Tongue (tissue), 2 donors: ENCODE measurements around the gene APOBEC3C. TPM values are rescaled to one million over a fixed set of nuclear protein-coding genes. Genes with fewer than 3 reads are reported as not detected.
"Not testable (repeated sequence)": the region's sequence is repeated elsewhere in the genome, so short reads cannot be mapped to it uniquely, and the experiment has no call there.

Source experiments
- DNase-seq: peaks from one replicate; pipeline ENCODE4 v3.0.0-alpha.2; 2015
- total RNA-seq: library from RNA; depleted of rRNA; stranded (reverse); fragments of >200 nt; gene quantifications from one replicate; pipeline ENCODE4 v1.2.3, GENCODE V29; 2014

The APOBEC3C gene
- total RNA-seq = 5.8 TPM

GRCh38 chr22:39013942-39014722, at the start of gene APOBEC3C:
TSS of gene APOBEC3C (plus strand) at chr22:39014257. CDS start at chr22:39014363, 106 bp downstream.
- DNase-seq = peak; percentile 77

- no peak for DNase-seq
Observed at GRCh38 chr22:38964306-38964705, 49.8 kb upstream of the APOBEC3C start.

- no peak for DNase-seq
Observed at GRCh38 chr22:38964989-38965388, 49.1 kb upstream of the APOBEC3C start.

GRCh38 chr22:38965614-38966379, 48.3 kb upstream of the APOBEC3C start:
- no peak for DNase-seq

- DNase-seq = no peak
Observed at GRCh38 chr22:38966380-38966702, 47.7 kb upstream of the APOBEC3C start.

- no peak for DNase-seq
Observed at GRCh38 chr22:38966942-38967341, 47.1 kb upstream of the APOBEC3C start.

- DNase-seq = no peak
Observed at GRCh38 chr22:38967451-38968450, 46.3 kb upstream of the APOBEC3C start.

- no peak for DNase-seq
Observed at GRCh38 chr22:38968801-38969200, 45.3 kb upstream of the APOBEC3C start.

- no peak for DNase-seq
Observed at GRCh38 chr22:38970551-38970950, 43.5 kb upstream of the APOBEC3C start.

- DNase-seq = no peak
Observed at GRCh38 chr22:38971202-38971601, 42.9 kb upstream of the APOBEC3C start.

- DNase-seq = no peak
Observed at GRCh38 chr22:38971791-38972190, 42.3 kb upstream of the APOBEC3C start.

GRCh38 chr22:38972558-38972957, 41.5 kb upstream of the APOBEC3C start:
- DNase-seq = no peak

- peak; percentile 25 for DNase-seq
Observed at GRCh38 chr22:38973289-38974169, 40.5 kb upstream of the APOBEC3C start.

- no peak for DNase-seq
Observed at GRCh38 chr22:38974170-38974825, 39.8 kb upstream of the APOBEC3C start.

- DNase-seq = no peak
Observed at GRCh38 chr22:38974826-38975175, 39.3 kb upstream of the APOBEC3C start.

GRCh38 chr22:38977289-38977688, 36.8 kb upstream of the APOBEC3C start:
- DNase-seq = not testable (repeated sequence)

GRCh38 chr22:38980587-38980986, 33.5 kb upstream of the APOBEC3C start:
- DNase-seq = not testable (repeated sequence)

- DNase-seq = peak; percentile 82
Observed at GRCh38 chr22:38981005-38981991, 32.8 kb upstream of the APOBEC3C start.
